ENCODE data around the gene POLR3K. TPM values are rescaled to one million over a fixed set of nuclear protein-coding genes. Genes with fewer than 3 reads are reported as not detected.

POLR3K gene
- total RNA-seq, 1 donor from 2014 or later, result 26.5 TPM

DNA sequence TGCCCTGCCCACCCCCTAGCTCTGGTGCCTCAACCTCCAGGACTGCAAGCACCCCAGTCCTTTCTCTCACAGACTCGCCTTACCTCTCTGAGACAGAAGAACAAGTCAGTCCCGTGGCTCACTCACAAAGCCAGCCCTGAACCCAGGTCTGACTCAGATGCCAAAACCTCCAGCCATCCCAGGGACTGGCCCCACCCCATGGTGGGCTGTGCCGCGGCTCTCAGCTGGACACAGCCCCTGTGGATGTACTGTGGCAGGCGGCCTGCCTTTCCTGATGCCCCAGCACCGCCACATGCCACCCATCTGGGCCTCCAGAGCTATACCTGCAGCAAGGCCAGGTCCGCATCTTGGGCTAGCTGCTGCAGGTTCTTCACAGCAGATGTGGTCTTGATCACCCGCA lies 44.4 kb upstream of the POLR3K start:
- ChIA-PET CTCF (interaction anchor here (2.0 to 11.3 kb wide), 5 partner anchors 9 to 34 kb away, joined by 6 to 218 read pairs (median 22); partner anchors contain the start of genes MPG and RHBDF1), POLR2A (interaction anchor here (0.6 to 1.9 kb wide), 3 partner anchors 9 to 303 kb away, joined by 3 to 11 read pairs (median 3); partner anchors contain the start of gene MPG)
- ATAC-seq (ENCODE audit: low read depth) (no peak), DNase-seq (no peak)
- Mint-ChIP-seq H3K27ac (no peak overlapping the region), H3K27me3 (no peaks in the 10 kb centered on the region), H3K9me3 (no peaks in the 10 kb centered on the region), H3K4me3 (no peak overlapping the region), H3K4me1 (peaks cover 6% of the 10 kb centered on the region), H3K36me3 (ENCODE audit: low read depth) (peaks cover 37% of the 10 kb centered on the region)
- intact Hi-C loops (cut with micrococcal nuclease), result loop anchor here (1.0 kb wide), 2 partner anchors 14 to 33 kb away; no protein-coding TSS in a partner anchor
- no peak for TF ChIP-seq CTCF (IDR thresholded peaks at IDR 0.05)

- ChIA-PET POLR2A (interaction anchor here (1.0 to 3.0 kb wide), 7 partner anchors 8 to 430 kb away, joined by 3 to 12 read pairs (median 5); partner anchors contain the start of genes CAPN15, MPG, POLR3K and SNRNP25), CTCF (interaction anchor here (0.6 to 11.3 kb wide), 11 partner anchors 8 to 265 kb away, joined by 3 to 218 read pairs (median 12); partner anchors contain the start of genes MPG, POLR3K, RHBDF1 and SNRNP25)
- H3K9me3 Mint-ChIP-seq, result no peaks in the 10 kb centered on the region
- no peak overlapping the region for H3K4me3 Mint-ChIP-seq
- peak; percentile 99 for ATAC-seq (ENCODE audit: low read depth)
- no peak overlapping the region for H3K27ac Mint-ChIP-seq
- intact Hi-C loops (cut with micrococcal nuclease), result loop anchor here (1.0 kb wide), 2 partner anchors 13 to 32 kb away; no protein-coding TSS in a partner anchor
- TF ChIP-seq CTCF (IDR thresholded peaks at IDR 0.05), result peak; percentile 70
- H3K27me3 Mint-ChIP-seq, result no peaks in the 10 kb centered on the region
- DNase-seq, result peak; percentile 89
- peaks cover 35% of the 10 kb centered on the region for H3K36me3 Mint-ChIP-seq (ENCODE audit: low read depth)
- H3K4me1 Mint-ChIP-seq, result peaks cover 6% of the 10 kb centered on the region
Measured at GRCh38 chr16:96935-97381, 43.5 kb upstream of the POLR3K start.

DNA sequence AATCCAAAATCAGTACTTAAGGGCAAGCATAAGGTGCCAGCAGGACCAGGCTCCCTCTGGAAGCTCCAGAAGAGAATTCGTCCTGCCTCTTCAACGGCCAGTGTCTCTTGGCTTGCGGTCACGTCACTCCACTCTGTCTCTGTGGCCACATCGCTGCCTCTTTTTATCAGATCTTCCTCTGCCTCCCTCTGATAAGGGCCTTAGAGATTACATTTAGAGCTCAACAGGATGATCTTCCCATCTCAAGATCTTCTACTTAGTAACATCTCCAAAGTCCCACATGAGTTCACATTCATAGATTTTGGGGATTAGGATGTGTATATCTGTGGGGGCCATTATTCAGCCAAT lies 41.5 kb upstream of the POLR3K start:
- Mint-ChIP-seq H3K4me1 (peaks cover 6% of the 10 kb centered on the region), H3K27me3 (no peaks in the 10 kb centered on the region), H3K27ac (no peak overlapping the region), H3K36me3 (ENCODE audit: low read depth) (peaks cover 35% of the 10 kb centered on the region), H3K4me3 (no peak overlapping the region), H3K9me3 (no peaks in the 10 kb centered on the region)
- ATAC-seq (ENCODE audit: low read depth) (no peak), DNase-seq (no peak)
- POLR2A ChIA-PET, result interaction anchor here (3.0 kb wide), 1 partner anchor 29 kb away, joined by 12 read pairs; no protein-coding TSS in a partner anchor
- intact Hi-C loops (cut with micrococcal nuclease), result no loop called here
- TF ChIP-seq CTCF (IDR thresholded peaks at IDR 0.05), result no peak
- CTCF ChIA-PET, result interaction anchor here (1.4 to 11.3 kb wide), 4 partner anchors 9 to 31 kb away, joined by 4 to 218 read pairs (median 27); partner anchors contain the start of gene RHBDF1

GRCh38 chr16:92431-93339 lies 39.3 kb upstream of the POLR3K start:
- ATAC-seq (ENCODE audit: low read depth) (no peak), DNase-seq (no peak)
- H3K36me3 Mint-ChIP-seq (ENCODE audit: low read depth), result peaks cover 40% of the 10 kb centered on the region
- H3K27ac Mint-ChIP-seq, result no peak overlapping the region
- H3K4me3 Mint-ChIP-seq, result no peak overlapping the region
- no peaks in the 10 kb centered on the region for H3K9me3 Mint-ChIP-seq
- TF ChIP-seq CTCF (IDR thresholded peaks at IDR 0.05), result no peak
- CTCF ChIA-PET, result interaction anchor here (11.3 kb wide), 1 partner anchor 29 kb away, joined by 218 read pairs; no protein-coding TSS in a partner anchor
- no peaks in the 10 kb centered on the region for H3K27me3 Mint-ChIP-seq
- POLR2A ChIA-PET, result no interaction called here
- intact Hi-C loops (cut with micrococcal nuclease), result no loop called here
- peaks cover 6% of the 10 kb centered on the region for H3K4me1 Mint-ChIP-seq

DNA sequence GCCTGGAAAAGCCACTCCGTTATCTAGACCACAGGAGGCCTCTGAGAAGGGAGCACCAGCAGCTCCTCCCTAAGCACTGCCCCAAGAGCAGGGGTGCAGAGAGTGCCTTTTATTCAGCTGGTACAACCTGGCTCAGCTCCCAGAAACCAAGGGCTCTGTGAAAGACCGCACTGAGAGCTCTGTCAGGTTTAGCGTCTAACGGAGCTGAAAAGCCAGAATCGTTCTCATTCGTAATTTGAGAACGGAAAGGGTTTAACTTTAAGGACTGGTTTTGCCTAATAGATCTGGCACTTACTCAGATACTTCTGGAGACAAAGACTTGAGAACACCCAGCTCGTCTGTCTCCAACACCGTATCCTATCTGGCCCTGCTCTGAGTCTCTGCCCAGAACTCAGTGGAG lies 38.1 kb upstream of the POLR3K start:
- no peaks in the 10 kb centered on the region for H3K9me3 Mint-ChIP-seq
- intact Hi-C loops (cut with micrococcal nuclease), result no loop called here
- DNase-seq (no peak), ATAC-seq (ENCODE audit: low read depth) (no peak)
- no peak for TF ChIP-seq CTCF (IDR thresholded peaks at IDR 0.05)
- ChIA-PET CTCF (interaction anchor here (0.6 to 11.3 kb wide), 3 partner anchors 13 to 54 kb away, joined by 3 to 218 read pairs (median 6); no protein-coding TSS in a partner anchor), POLR2A (no interaction called here)
- H3K36me3 Mint-ChIP-seq (ENCODE audit: low read depth), result peaks cover 46% of the 10 kb centered on the region
- no peak overlapping the region for H3K27ac Mint-ChIP-seq
- no peaks in the 10 kb centered on the region for H3K27me3 Mint-ChIP-seq
- no peak overlapping the region for H3K4me3 Mint-ChIP-seq
- no peaks in the 10 kb centered on the region for H3K4me1 Mint-ChIP-seq
